Panc1 (cell line): Measurements from ENCODE around the gene SAMM50.

Experiments used
- POLR2AphosphoS5 ChIP-seq: IDR thresholded peaks from 2 replicates; pipeline ENCODE4 v1.6.1; 2012; ENCODE audit warnings: mild to moderate bottlenecking, low read depth, low read length, moderate library complexity
- SIN3A ChIP-seq: IDR thresholded peaks from 2 replicates; pipeline ENCODE4 v1.6.1; 2012; ENCODE audit warnings: low read depth, mild to moderate bottlenecking, low read length, moderate library complexity, borderline replicate concordance; ENCODE audit not compliant: insufficient read depth
- TF ChIP-seq, protein P1 (sequence below): fragments of 450-650 bp; IDR thresholded peaks from 2 replicates; pipeline ENCODE4 v1.5.1; 2017; ENCODE audit warnings: mild to moderate bottlenecking
- TF ChIP-seq, protein P2 (sequence below), 2 experiments: IDR thresholded peaks; 2 replicates each; pipeline ENCODE4 v1.6.1; 2011 to 2012; ENCODE audit warnings: low read depth in 2 of 2, control low read depth in 1 of 2, low read length in 1 of 2, mild to moderate bottlenecking in 1 of 2, moderate library complexity in 1 of 2; ENCODE audit not compliant: insufficient read depth in 1 of 2

DNA sequence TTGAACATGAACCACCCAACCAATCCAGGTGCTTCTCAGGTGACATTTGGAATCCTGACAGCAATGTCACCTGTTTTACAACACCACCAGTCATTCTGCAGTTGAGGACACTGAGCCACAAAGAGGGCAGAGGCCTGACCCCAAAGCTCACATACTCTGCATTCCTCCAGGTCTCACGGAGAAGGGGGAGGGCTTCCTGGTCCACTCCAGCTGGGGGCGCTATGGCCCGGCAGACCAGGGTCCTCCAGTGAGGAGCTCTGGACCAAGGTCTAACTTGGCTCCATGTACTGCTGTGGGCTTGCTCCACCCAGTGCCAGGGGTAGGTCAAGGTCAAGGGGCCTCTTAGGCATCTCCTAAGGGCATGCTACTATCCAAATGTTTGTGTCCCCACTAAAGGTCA lies 33.1 kb upstream of the SAMM50 start:
- TF ChIP-seq, protein P1, sequence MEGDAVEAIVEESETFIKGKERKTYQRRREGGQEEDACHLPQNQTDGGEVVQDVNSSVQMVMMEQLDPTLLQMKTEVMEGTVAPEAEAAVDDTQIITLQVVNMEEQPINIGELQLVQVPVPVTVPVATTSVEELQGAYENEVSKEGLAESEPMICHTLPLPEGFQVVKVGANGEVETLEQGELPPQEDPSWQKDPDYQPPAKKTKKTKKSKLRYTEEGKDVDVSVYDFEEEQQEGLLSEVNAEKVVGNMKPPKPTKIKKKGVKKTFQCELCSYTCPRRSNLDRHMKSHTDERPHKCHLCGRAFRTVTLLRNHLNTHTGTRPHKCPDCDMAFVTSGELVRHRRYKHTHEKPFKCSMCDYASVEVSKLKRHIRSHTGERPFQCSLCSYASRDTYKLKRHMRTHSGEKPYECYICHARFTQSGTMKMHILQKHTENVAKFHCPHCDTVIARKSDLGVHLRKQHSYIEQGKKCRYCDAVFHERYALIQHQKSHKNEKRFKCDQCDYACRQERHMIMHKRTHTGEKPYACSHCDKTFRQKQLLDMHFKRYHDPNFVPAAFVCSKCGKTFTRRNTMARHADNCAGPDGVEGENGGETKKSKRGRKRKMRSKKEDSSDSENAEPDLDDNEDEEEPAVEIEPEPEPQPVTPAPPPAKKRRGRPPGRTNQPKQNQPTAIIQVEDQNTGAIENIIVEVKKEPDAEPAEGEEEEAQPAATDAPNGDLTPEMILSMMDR = no peak; the same call in 1 of the 2 replicates
- TF ChIP-seq POLR2AphosphoS5 (no peak), SIN3A (no peak)
- TF ChIP-seq, protein P2, sequence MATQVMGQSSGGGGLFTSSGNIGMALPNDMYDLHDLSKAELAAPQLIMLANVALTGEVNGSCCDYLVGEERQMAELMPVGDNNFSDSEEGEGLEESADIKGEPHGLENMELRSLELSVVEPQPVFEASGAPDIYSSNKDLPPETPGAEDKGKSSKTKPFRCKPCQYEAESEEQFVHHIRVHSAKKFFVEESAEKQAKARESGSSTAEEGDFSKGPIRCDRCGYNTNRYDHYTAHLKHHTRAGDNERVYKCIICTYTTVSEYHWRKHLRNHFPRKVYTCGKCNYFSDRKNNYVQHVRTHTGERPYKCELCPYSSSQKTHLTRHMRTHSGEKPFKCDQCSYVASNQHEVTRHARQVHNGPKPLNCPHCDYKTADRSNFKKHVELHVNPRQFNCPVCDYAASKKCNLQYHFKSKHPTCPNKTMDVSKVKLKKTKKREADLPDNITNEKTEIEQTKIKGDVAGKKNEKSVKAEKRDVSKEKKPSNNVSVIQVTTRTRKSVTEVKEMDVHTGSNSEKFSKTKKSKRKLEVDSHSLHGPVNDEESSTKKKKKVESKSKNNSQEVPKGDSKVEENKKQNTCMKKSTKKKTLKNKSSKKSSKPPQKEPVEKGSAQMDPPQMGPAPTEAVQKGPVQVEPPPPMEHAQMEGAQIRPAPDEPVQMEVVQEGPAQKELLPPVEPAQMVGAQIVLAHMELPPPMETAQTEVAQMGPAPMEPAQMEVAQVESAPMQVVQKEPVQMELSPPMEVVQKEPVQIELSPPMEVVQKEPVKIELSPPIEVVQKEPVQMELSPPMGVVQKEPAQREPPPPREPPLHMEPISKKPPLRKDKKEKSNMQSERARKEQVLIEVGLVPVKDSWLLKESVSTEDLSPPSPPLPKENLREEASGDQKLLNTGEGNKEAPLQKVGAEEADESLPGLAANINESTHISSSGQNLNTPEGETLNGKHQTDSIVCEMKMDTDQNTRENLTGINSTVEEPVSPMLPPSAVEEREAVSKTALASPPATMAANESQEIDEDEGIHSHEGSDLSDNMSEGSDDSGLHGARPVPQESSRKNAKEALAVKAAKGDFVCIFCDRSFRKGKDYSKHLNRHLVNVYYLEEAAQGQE (IDR thresholded peaks at IDR 0.05; ENCODE audit: insufficient read depth in 1 of 2, low read depth in 2 of 2, low read length in 1 of 2) = no peak
